Ovary (tissue), 3 donors: ENCODE results near the gene IFIT5.

ENCODE experiments used
- CTCF ChIP-seq, 3 donors: fragments of 450-650 bp in 2 of 3; fragments of 200-600 bp in 1 of 3; IDR thresholded peaks; one replicate each; pipeline versions ENCODE4 v1.5.1 to v1.8.0; 2016 to 2022; ENCODE audit warnings: antibody characterized with exemption in 3 of 3, mild to moderate bottlenecking in 1 of 3
- EP300 ChIP-seq: sonication (generic); formaldehyde crosslinking; IDR thresholded peaks from one replicate; pipeline ENCODE4 v1.6.1; 2017; ENCODE audit warnings: antibody characterized with exemption
- POLR2A ChIP-seq: fragments of 450-650 bp; IDR thresholded peaks from one replicate; pipeline ENCODE4 v1.6.1; 2017; ENCODE audit warnings: antibody characterized with exemption, mild to moderate bottlenecking, moderate library complexity
- donor health status: DM: no; HTN: no; CAD: no.

GRCh38 chr10:89398003-89398749 is 16.2 kb upstream of the IFIT5 start:
- TF ChIP-seq POLR2A = no peak
- TF ChIP-seq CTCF (IDR thresholded peaks at IDR 0.05) = no peak
- TF ChIP-seq EP300 = no peak
